Aortic smooth muscle cell (primary cell): ENCODE results near the gene ZNF117. TPM values are rescaled to one million over a fixed set of nuclear protein-coding genes. Genes with fewer than 3 reads are reported as not detected.

Experiments
- total RNA-seq: library from RNA; depleted of rRNA; stranded (reverse); fragments of >200 nt; gene quantifications from 2 replicates; pipeline ENCODE4 v1.2.3, GENCODE V29; 2014

ZNF117 gene
- 3.6 and 4.7 TPM in 2 replicates for total RNA-seq

GRCh38 chr7:64990936-64991335, at the start of gene ZNF117:
Gene ZNF117, minus strand, starts transcription at chr7:64991036.

GRCh38 chr7:65006094-65006992, 15.5 kb upstream of the ZNF117 start, which contains the start of gene ERV3-1:
Gene ERV3-1, minus strand, starts transcription at chr7:65006687. Its CDS starts 13,661 bp downstream, at chr7:64993026.

Other genes starting within 250 kb of the ZNF117 start
- gene ZNF138, start 196.6 kb downstream of the ZNF117 start, total RNA-seq = 3.2 TPM in 2 replicates
- gene ZNF273, start 87.8 kb downstream of the ZNF117 start, total RNA-seq = 2.7 and 3.4 TPM in 2 replicates
- 6.9 and 9.1 TPM in 2 replicates for gene ERV3-1, start 15.7 kb upstream of the ZNF117 start, total RNA-seq